Measurements from ENCODE around the gene TMEM178A.

Gene TMEM178A

DNA sequence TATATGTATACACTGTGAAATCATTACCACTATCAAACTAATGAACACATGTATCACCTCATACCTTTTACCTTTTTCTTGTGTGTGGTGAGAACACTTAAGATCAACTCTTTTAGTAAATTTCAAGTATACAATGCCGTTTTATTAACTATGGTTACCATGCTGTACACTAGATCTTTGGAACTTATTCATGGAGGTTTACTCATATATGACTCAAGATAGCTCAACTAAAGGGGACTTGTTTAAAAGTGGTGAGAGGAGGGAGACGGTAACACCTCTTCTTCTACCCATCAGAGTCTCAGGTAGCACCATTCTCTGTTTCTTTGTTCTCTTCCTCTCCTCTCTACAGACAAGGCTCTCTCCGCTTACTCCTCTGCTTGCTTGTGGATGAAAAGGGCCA is 36.1 kb upstream of the TMEM178A start:
- Histone ChIP-seq H3K4me1 (ENCODE audit: control insufficient read depth, insufficient read depth, low read length, poor library complexity, severe bottlenecking) (no peaks in the 10 kb centered on the region), H3K4me3 (ENCODE audit: insufficient read depth, low read depth, low read length, poor library complexity, severe bottlenecking) (no peak overlapping the region), H3K27ac (ENCODE audit: insufficient read depth, low read length, poor library complexity, severe bottlenecking) (no peak overlapping the region), H3K36me3 (ENCODE audit: control insufficient read depth, insufficient read depth, low read length) (no peaks in the 10 kb centered on the region), H3K9me3 (ENCODE audit: control insufficient read depth, low read length) (no peaks in the 10 kb centered on the region), H3K27me3 (replicated peaks; ENCODE audit: control insufficient read depth, insufficient read depth, low read length, poor library complexity, severe bottlenecking) (no peaks in the 10 kb centered on the region)
- DNase-seq: no peak

GRCh38 chr2:39631256-39631655 is 34.5 kb upstream of the TMEM178A start:
- Histone ChIP-seq H3K4me3 (ENCODE audit: insufficient read depth, low read depth, low read length, poor library complexity, severe bottlenecking) (no peak overlapping the region), H3K27me3 (replicated peaks; ENCODE audit: control insufficient read depth, insufficient read depth, low read length, poor library complexity, severe bottlenecking) (no peaks in the 10 kb centered on the region), H3K27ac (ENCODE audit: insufficient read depth, low read length, poor library complexity, severe bottlenecking) (no peak overlapping the region), H3K4me1 (ENCODE audit: control insufficient read depth, insufficient read depth, low read length, poor library complexity, severe bottlenecking) (no peaks in the 10 kb centered on the region), H3K36me3 (ENCODE audit: control insufficient read depth, insufficient read depth, low read length) (no peaks in the 10 kb centered on the region), H3K9me3 (ENCODE audit: control insufficient read depth, low read length) (no peaks in the 10 kb centered on the region)
- no peak for DNase-seq

DNA sequence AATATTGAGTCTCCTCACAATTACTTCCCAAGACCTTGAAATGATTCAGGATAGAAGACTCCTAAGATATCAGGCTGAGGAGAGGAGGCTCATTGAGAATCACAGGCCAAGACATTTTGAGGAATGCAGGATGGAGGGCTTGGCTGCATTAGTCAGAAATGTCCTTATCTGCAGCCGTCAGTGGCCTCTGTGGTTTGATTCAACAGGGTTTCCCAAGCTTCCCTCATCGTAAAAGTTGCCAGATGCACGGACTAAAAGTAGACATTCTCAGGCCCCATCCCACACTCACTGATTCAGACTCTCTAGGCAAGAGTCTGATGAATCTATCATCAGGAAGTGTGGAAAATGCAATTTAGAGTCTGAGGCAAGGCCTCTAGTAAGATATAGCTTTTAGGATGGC is 34.0 kb upstream of the TMEM178A start:
- H3K27me3 ChIP-seq (replicated peaks; ENCODE audit: control insufficient read depth, insufficient read depth, low read length, poor library complexity, severe bottlenecking): no peaks in the 10 kb centered on the region
- H3K27ac ChIP-seq (ENCODE audit: insufficient read depth, low read length, poor library complexity, severe bottlenecking): no peak overlapping the region
- H3K36me3 ChIP-seq (ENCODE audit: control insufficient read depth, insufficient read depth, low read length): no peaks in the 10 kb centered on the region
- H3K4me1 ChIP-seq (ENCODE audit: control insufficient read depth, insufficient read depth, low read length, poor library complexity, severe bottlenecking): no peaks in the 10 kb centered on the region
- H3K9me3 ChIP-seq (ENCODE audit: control insufficient read depth, low read length): no peaks in the 10 kb centered on the region
- H3K4me3 ChIP-seq (ENCODE audit: insufficient read depth, low read depth, low read length, poor library complexity, severe bottlenecking): no peak overlapping the region
- no peak for DNase-seq

GRCh38 chr2:39632876-39633275 is 32.8 kb upstream of the TMEM178A start:
- Histone ChIP-seq H3K27ac (ENCODE audit: insufficient read depth, low read length, poor library complexity, severe bottlenecking) (no peak overlapping the region), H3K9me3 (ENCODE audit: control insufficient read depth, low read length) (no peaks in the 10 kb centered on the region), H3K27me3 (replicated peaks; ENCODE audit: control insufficient read depth, insufficient read depth, low read length, poor library complexity, severe bottlenecking) (no peaks in the 10 kb centered on the region), H3K4me3 (ENCODE audit: insufficient read depth, low read depth, low read length, poor library complexity, severe bottlenecking) (no peak overlapping the region), H3K36me3 (ENCODE audit: control insufficient read depth, insufficient read depth, low read length) (no peaks in the 10 kb centered on the region), H3K4me1 (ENCODE audit: control insufficient read depth, insufficient read depth, low read length, poor library complexity, severe bottlenecking) (no peaks in the 10 kb centered on the region)
- DNase-seq: no peak

- H3K27me3 ChIP-seq (replicated peaks; ENCODE audit: control insufficient read depth, insufficient read depth, low read length, poor library complexity, severe bottlenecking): no peaks in the 10 kb centered on the region
- no peaks in the 10 kb centered on the region for H3K9me3 ChIP-seq (ENCODE audit: control insufficient read depth, low read length)
- DNase-seq: no peak
- no peaks in the 10 kb centered on the region for H3K36me3 ChIP-seq (ENCODE audit: control insufficient read depth, insufficient read depth, low read length)
- no peaks in the 10 kb centered on the region for H3K4me1 ChIP-seq (ENCODE audit: control insufficient read depth, insufficient read depth, low read length, poor library complexity, severe bottlenecking)
- H3K27ac ChIP-seq (ENCODE audit: insufficient read depth, low read length, poor library complexity, severe bottlenecking): no peak overlapping the region
- H3K4me3 ChIP-seq (ENCODE audit: insufficient read depth, low read depth, low read length, poor library complexity, severe bottlenecking): no peak overlapping the region
Observed at GRCh38 chr2:39636306-39636705, 29.4 kb upstream of the TMEM178A start.

DNA sequence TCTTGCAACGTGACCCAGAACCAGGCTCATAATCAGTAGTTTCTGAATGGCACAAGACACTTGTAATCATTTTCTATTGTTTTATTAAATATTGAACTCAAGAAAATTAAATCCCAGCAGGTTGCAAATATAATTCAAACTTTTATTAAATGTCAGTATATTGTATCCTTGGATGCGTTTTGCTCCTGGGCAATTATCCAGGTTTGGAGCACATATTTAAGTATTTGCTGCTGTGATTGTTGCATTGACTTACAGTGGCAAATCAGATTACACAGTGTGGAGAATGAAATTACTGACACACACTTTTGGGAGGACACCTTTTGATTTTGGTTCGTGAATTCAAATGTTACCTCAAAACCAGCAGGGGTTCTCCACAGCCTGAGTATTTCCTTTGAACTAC is 27.1 kb upstream of the TMEM178A start:
- no peak overlapping the region for H3K27ac ChIP-seq (ENCODE audit: insufficient read depth, low read length, poor library complexity, severe bottlenecking)
- no peaks in the 10 kb centered on the region for H3K4me1 ChIP-seq (ENCODE audit: control insufficient read depth, insufficient read depth, low read length, poor library complexity, severe bottlenecking)
- H3K4me3 ChIP-seq (ENCODE audit: insufficient read depth, low read depth, low read length, poor library complexity, severe bottlenecking): no peak overlapping the region
- no peaks in the 10 kb centered on the region for H3K27me3 ChIP-seq (replicated peaks; ENCODE audit: control insufficient read depth, insufficient read depth, low read length, poor library complexity, severe bottlenecking)
- DNase-seq: no peak
- no peaks in the 10 kb centered on the region for H3K36me3 ChIP-seq (ENCODE audit: control insufficient read depth, insufficient read depth, low read length)
- H3K9me3 ChIP-seq (ENCODE audit: control insufficient read depth, low read length): no peaks in the 10 kb centered on the region

DNA sequence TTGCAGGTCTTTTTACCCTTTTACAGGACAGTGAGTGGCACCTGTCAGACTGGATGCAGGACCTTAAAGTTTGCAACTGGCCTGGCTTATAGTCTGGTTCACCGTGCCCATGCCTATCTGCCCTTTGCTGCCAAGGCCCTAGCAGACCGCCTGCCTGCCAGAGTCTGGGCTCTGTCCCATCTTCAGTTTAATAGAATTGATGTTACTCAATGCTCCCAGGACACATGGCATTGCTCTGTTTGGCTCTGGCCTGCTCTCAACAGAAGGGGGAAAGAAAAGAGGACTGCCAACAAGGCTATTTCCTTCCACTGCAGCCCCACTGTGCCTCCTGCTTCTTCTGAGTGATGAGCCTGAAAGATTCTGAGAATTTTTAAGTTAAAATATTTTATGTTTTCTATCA is 25.6 kb upstream of the TMEM178A start:
- Histone ChIP-seq H3K4me3 (ENCODE audit: insufficient read depth, low read depth, low read length, poor library complexity, severe bottlenecking) (no peak overlapping the region), H3K4me1 (ENCODE audit: control insufficient read depth, insufficient read depth, low read length, poor library complexity, severe bottlenecking) (no peaks in the 10 kb centered on the region), H3K27me3 (replicated peaks; ENCODE audit: control insufficient read depth, insufficient read depth, low read length, poor library complexity, severe bottlenecking) (no peaks in the 10 kb centered on the region), H3K9me3 (ENCODE audit: control insufficient read depth, low read length) (no peaks in the 10 kb centered on the region), H3K27ac (ENCODE audit: insufficient read depth, low read length, poor library complexity, severe bottlenecking) (no peak overlapping the region), H3K36me3 (ENCODE audit: control insufficient read depth, insufficient read depth, low read length) (no peaks in the 10 kb centered on the region)
- DNase-seq: no peak

DNA sequence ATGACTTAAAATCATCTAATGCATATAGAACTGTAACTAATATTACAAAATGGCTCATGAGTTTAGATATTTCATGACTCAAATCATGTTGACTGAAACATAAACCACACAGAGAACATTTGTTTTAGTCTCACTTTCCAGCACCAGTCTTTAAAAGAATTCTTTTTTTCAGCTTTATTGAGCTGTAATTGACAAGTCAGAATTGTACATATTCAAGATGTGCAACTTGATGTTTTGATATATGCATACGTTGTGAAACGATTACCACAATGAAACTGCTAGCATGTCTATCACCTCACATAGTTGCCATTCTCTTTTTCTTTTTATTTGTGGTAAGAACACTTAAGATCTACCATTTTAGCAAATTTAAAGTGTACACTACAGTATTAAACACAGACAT is 25.0 kb upstream of the TMEM178A start:
- H3K27me3 ChIP-seq (replicated peaks; ENCODE audit: control insufficient read depth, insufficient read depth, low read length, poor library complexity, severe bottlenecking): no peaks in the 10 kb centered on the region
- no peak overlapping the region for H3K27ac ChIP-seq (ENCODE audit: insufficient read depth, low read length, poor library complexity, severe bottlenecking)
- DNase-seq: no peak
- H3K36me3 ChIP-seq (ENCODE audit: control insufficient read depth, insufficient read depth, low read length): no peaks in the 10 kb centered on the region
- no peaks in the 10 kb centered on the region for H3K4me1 ChIP-seq (ENCODE audit: control insufficient read depth, insufficient read depth, low read length, poor library complexity, severe bottlenecking)
- H3K4me3 ChIP-seq (ENCODE audit: insufficient read depth, low read depth, low read length, poor library complexity, severe bottlenecking): no peak overlapping the region
- H3K9me3 ChIP-seq (ENCODE audit: control insufficient read depth, low read length): no peaks in the 10 kb centered on the region

DNA sequence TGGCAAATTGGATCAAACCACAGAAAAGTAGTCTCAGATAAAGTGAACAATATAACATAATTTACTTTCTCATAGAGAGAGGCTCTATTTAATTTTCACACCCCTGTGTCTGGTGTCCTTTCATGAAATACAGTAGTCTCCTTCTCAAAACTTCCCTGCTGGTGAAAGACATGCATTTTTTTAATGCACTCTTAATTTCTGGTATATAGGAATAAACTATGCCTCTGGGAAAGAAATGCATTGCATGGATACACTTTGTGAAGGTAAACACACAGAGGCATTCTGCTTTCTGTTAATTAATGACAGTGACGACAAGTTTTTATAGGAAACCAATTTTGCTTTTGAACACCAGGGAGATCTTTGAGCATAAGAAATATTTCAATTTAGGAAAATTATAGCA is 24.1 kb upstream of the TMEM178A start:
- Histone ChIP-seq H3K27me3 (replicated peaks; ENCODE audit: control insufficient read depth, insufficient read depth, low read length, poor library complexity, severe bottlenecking) (no peaks in the 10 kb centered on the region), H3K4me1 (ENCODE audit: control insufficient read depth, insufficient read depth, low read length, poor library complexity, severe bottlenecking) (no peaks in the 10 kb centered on the region), H3K27ac (ENCODE audit: insufficient read depth, low read length, poor library complexity, severe bottlenecking) (no peak overlapping the region), H3K36me3 (ENCODE audit: control insufficient read depth, insufficient read depth, low read length) (no peaks in the 10 kb centered on the region), H3K4me3 (ENCODE audit: insufficient read depth, low read depth, low read length, poor library complexity, severe bottlenecking) (no peak overlapping the region), H3K9me3 (ENCODE audit: control insufficient read depth, low read length) (no peaks in the 10 kb centered on the region)
- DNase-seq: no peak

GRCh38 chr2:39642051-39642718 is 23.5 kb upstream of the TMEM178A start:
- H3K27ac ChIP-seq (ENCODE audit: insufficient read depth, low read length, poor library complexity, severe bottlenecking): no peak overlapping the region
- no peaks in the 10 kb centered on the region for H3K36me3 ChIP-seq (ENCODE audit: control insufficient read depth, insufficient read depth, low read length)
- no peak overlapping the region for H3K4me3 ChIP-seq (ENCODE audit: insufficient read depth, low read depth, low read length, poor library complexity, severe bottlenecking)
- H3K9me3 ChIP-seq (ENCODE audit: control insufficient read depth, low read length): no peaks in the 10 kb centered on the region
- no peak for DNase-seq
- H3K27me3 ChIP-seq (replicated peaks; ENCODE audit: control insufficient read depth, insufficient read depth, low read length, poor library complexity, severe bottlenecking): no peaks in the 10 kb centered on the region
- H3K4me1 ChIP-seq (ENCODE audit: control insufficient read depth, insufficient read depth, low read length, poor library complexity, severe bottlenecking): no peaks in the 10 kb centered on the region

All from effector memory CD4-positive, alpha-beta T cell (primary cell).